Lower leg skin (tissue), 4 donors: ENCODE data around the gene TNFAIP8. TPM values are rescaled to one million over a fixed set of nuclear protein-coding genes. Genes with fewer than 3 reads are reported as not detected.

Experiments
- DNase-seq, 2 donors: peaks; one replicate each; pipeline ENCODE4 v3.0.0-alpha.2; 2019; ENCODE audit warnings: low spot score in 2 of 2
- H3K4me3 ChIP-seq: fragments of 200-600 bp; sonication (generic); 2 replicates; pipeline ENCODE4 v1.5.1; 2017; ENCODE audit warnings: mild to moderate bottlenecking, low read depth; ENCODE audit not compliant: poor library complexity, severe bottlenecking
- POLR2A ChIP-seq, 2 donors: fragments of 450-650 bp; IDR thresholded peaks; one replicate each; pipeline ENCODE4 v1.6.1; 2016 to 2017; ENCODE audit warnings: antibody characterized with exemption in 2 of 2, mild to moderate bottlenecking in 1 of 2, moderate library complexity in 1 of 2
- WGBS, 2 donors: methylation state at CpG; one replicate each; pipeline ENCODE4 v1.1.5; 2018; 5-methylcytosine and 5-hydroxymethylcytosine counted together
- intact Hi-C: fragments of 100-400 bp; cut with DNase I; formaldehyde crosslinking; loops from one replicate; pipeline ENCODE4 v1.15.0; 2023; ENCODE audit warnings: low total_unique reads
- total RNA-seq, 4 donors: library from RNA; depleted of rRNA; stranded (reverse); fragments of >200 nt; gene quantifications; one replicate each; pipeline ENCODE4 v1.1.0, GENCODE V29; 2016
- TF ChIP-seq, protein P1 (sequence below), 3 donors: fragments of 450-650 bp; IDR thresholded peaks; one replicate each; pipeline ENCODE4 v1.5.1; 2016; ENCODE audit warnings: antibody characterized with exemption in 3 of 3, mild to moderate bottlenecking in 3 of 3, moderate library complexity in 2 of 3

TNFAIP8 gene
- total RNA-seq, 4 donors from 2014 or later = 52.0 to 61.2 (median 54.7) TPM

DNA sequence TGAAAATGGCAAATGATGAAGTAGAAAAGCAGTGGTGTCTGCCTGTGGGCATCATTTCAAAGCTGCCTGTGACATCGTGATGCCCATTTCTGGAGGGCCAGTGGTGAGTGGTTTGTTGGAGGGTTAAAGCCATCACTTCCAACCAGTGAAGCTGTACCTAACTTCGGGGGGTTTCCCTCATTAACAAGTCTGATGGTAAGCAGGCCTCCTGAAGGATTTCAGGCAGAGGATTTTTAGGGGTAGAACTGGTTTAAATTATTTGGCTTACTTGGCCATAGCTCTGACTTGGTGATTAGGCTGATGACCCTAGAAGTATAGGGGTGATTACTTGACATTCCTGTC lies 10.7 kb downstream of the TNFAIP8 start:
- no peak overlapping the region for H3K4me3 ChIP-seq
- intact Hi-C loops = no loop called here
- no peak for TF ChIP-seq POLR2A (IDR thresholded peaks at IDR 0.05)
- TF ChIP-seq, protein P1, sequence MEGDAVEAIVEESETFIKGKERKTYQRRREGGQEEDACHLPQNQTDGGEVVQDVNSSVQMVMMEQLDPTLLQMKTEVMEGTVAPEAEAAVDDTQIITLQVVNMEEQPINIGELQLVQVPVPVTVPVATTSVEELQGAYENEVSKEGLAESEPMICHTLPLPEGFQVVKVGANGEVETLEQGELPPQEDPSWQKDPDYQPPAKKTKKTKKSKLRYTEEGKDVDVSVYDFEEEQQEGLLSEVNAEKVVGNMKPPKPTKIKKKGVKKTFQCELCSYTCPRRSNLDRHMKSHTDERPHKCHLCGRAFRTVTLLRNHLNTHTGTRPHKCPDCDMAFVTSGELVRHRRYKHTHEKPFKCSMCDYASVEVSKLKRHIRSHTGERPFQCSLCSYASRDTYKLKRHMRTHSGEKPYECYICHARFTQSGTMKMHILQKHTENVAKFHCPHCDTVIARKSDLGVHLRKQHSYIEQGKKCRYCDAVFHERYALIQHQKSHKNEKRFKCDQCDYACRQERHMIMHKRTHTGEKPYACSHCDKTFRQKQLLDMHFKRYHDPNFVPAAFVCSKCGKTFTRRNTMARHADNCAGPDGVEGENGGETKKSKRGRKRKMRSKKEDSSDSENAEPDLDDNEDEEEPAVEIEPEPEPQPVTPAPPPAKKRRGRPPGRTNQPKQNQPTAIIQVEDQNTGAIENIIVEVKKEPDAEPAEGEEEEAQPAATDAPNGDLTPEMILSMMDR (IDR thresholded peaks at IDR 0.05) = no peak
- DNase-seq = no peak
- WGBS, 2 donors = 58 to 59% methylated on average over 2 of the region's 2 CpGs

- WGBS, 2 donors = 27 to 38% methylated on average over 1 of the region's 1 CpG
- no peak overlapping the region for H3K4me3 ChIP-seq
- intact Hi-C loops = no loop called here
- TF ChIP-seq, protein P1 (IDR thresholded peaks at IDR 0.05) = no peak
- no peak for TF ChIP-seq POLR2A (IDR thresholded peaks at IDR 0.05)
- no peak for DNase-seq
Measured at GRCh38 chr5:119367502-119368237, 11.9 kb downstream of the TNFAIP8 start.

DNA sequence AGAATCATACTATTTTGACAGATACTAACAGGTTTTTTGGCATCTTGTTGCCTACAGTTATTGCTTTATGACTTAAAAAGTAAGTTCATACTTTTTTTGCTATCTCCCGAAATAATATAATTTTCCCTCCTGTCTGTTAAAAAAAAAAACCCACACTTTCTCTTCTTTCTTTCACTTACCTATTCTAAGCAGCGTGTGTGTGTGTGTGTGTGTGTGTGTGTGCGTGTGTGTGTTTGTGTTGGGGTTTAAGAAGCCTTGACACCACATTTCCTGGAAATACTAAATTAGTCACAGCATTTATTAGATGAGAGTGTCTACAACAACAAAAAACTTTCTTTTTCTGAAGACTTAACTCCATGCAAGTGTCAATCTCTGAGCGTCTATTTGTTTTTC lies 12.4 kb downstream of the TNFAIP8 start:
- intact Hi-C loops = no loop called here
- H3K4me3 ChIP-seq = no peak overlapping the region
- no peak for DNase-seq
- WGBS, 2 donors = 52 to 59% methylated on average over 4 of the region's 4 CpGs
- no peak for TF ChIP-seq POLR2A (IDR thresholded peaks at IDR 0.05)
- TF ChIP-seq, protein P1 (IDR thresholded peaks at IDR 0.05) = no peak

DNA sequence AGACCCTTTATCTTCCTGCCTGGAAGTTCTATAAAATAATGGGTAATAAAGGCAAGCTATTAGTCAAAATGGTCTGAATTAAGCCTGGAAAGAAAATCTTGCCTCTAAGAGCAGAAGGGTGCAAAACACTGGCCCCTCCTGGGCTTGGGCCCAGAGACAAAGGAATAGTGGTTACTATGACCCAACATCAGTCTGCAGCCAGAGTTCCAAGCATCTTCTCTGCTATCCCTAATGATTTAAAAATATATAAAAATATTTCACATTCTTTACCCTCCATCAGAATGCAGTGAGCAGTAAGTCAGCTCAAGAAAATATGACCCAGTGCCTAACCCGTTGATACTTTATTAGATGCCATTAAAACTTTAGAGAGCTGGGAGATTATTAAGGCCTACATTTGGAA lies 14.7 kb downstream of the TNFAIP8 start:
- no peak overlapping the region for H3K4me3 ChIP-seq
- no peak for TF ChIP-seq POLR2A (IDR thresholded peaks at IDR 0.05)
- TF ChIP-seq, protein P1 (IDR thresholded peaks at IDR 0.05) = no peak
- no peak for DNase-seq
- WGBS, 2 donors = 67 to 87% methylated on average over 1 of the region's 1 CpG
- intact Hi-C loops = no loop called here

DNA sequence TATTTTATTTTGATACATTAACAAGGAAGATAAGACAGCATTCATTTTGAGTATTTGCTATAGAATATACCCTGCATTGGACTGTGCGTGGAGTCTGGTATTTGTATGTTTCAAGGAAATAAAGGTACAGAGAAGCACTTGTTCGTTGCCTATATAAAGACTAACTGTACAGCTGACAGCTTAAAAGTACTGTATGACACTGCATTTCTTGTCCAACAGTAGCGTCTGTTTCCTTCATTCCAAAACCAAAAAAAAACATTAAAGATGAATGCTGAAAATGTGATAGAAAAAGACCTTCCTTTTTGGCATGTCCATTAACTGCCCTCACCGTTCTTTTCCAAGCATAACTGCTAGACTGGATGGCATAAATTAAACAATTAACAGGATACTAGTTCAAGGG lies 15.3 kb downstream of the TNFAIP8 start:
- WGBS, 2 donors = 81 to 85% methylated on average over 4 of the region's 4 CpGs

More for the DNA sequence above, 15.3 kb downstream of the TNFAIP8 start:
- no peak for DNase-seq
- intact Hi-C loops = no loop called here
- no peak overlapping the region for H3K4me3 ChIP-seq
- TF ChIP-seq, protein P1 (IDR thresholded peaks at IDR 0.05) = no peak
- no peak for TF ChIP-seq POLR2A (IDR thresholded peaks at IDR 0.05)
